NCI-H526 (cell line): Measurements from ENCODE around the gene ZMYM1.
A peak's percentile ranks its signal among the peaks of the same experiment; 100 is the strongest.
"Not testable (repeated sequence)": the region's sequence is repeated elsewhere in the genome, so short reads cannot be mapped to it uniquely, and the experiment has no call there.

Experiments used
- DNase-seq, 2 experiments: peaks; one replicate each; lab custom pipeline; 2025; lab: John Stamatoyannopoulos, UW

Gene ZMYM1

DNA sequence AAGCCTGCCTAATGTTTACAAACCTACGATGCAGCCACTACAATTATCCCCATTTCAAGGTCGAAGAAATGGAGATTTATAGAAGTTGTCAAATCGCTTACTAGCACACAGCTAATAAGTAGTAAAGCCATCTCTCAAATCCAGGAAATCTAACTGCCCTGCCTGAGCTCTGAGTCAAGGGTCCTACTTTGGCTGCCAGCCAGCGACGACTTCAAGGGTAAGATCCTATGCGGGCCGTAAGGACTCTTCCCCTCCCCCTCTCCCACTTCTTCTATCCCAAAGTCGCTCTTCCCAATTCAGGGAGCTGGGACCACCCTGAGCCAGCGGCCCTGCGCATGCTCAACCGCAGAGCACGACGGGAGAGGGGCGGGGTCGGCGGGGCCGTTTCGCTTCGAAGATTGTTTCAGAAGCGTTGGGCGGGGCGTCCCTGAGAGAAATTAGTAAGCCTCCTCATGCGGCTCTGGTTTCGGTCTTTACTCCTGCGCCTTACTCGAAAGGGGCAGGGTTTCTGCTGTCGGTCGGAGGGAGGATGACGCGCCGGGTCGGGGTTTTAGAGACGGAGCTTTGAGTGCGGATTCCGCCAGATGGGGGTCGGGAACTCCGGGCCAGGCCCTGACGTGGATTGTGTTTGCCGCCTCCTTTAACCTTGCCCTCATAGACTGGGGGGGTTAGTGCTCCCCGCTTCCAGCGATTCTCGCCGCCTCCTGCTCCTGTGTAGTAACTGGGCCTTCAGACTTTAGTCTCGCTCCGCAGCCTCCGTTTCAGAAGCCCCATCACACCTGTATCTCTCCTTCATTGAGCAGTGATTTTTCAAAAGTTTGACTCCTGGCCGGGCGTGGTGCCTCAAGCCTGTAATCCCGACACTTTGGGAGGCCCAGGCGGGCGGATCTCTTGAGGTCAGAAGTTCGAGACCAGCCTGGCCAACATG is at the start of gene ZMYM1:
TSS of gene ZMYM1 (plus strand) at position 383 of the 928 bp plus-strand sequence. CDS start 14,603 bp downstream, outside the sequence.
- peak; percentile 77 to 94 for DNase-seq

DNA sequence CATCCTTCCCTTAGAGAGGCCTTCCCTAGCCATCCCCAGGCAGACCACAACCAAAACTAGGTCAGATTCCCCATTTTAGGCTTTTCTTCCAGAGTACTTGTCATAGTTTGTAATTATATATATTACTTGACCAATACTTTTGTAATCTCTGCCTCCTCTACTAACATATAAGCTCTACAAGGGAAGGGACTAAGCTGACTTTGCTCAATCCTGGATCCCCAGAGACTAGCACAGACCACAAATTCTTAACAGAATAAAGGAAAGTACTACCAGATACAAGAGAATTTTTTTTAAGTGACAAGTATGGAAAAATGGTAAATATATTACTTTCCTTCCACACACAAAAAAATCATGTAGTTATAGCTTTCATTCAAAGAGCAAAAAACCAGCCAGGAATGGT is 49.4 kb upstream of the ZMYM1 start:
- DNase-seq: no peak

DNA sequence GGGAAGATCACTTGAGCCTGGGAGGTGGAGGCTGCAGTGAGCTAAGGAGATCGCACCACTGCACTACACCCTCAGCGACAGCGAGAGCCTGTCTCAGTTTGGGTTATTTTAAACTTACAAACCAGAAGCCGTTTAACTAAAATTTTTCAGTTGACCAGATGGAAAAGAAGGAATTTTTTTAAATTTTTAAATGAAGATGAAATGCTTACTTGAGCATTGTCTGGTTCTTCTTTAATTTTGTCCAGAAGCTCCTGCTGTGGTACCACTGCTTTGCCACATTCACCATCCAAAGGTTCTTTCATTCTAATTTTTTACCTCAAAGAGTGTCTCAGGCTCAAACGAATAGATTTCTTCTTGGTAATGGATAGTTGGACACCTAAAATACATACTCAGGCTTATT is 48.8 kb upstream of the ZMYM1 start:
- DNase-seq: no peak

DNA sequence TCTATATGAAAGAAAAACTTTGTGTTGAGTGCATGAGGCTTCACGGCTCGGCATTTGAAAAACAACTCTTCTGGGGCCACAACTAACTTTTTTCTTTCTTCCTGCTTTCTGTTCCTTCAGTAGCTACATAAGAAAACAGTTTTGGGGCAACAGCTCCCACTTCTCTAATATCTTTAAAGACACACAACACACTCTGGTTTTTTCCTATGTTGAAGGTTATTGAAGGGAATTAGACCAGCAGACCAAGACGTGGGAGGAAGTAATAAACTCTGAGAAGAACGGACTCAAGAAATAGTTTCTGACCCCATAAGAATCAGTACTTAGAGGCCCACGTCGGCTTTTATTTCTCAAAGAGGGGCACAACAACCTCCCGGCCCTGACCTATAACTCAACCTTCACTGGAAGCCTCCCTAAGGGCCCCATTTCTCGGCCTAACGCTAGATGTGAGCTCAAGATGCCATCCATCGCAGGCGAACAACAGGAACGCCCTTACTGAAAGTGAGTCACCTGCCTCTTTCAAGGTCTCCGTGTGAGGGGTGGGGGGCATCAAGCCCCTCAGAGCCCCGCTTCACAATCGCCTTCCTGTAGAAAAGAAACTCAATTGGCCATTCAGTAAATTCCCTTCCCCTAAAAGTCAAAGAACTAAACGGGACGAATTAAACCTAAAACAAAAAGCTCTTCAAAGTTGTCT is 48.3 kb upstream of the ZMYM1 start:
- peak; percentile 32 to 45 for DNase-seq

DNA sequence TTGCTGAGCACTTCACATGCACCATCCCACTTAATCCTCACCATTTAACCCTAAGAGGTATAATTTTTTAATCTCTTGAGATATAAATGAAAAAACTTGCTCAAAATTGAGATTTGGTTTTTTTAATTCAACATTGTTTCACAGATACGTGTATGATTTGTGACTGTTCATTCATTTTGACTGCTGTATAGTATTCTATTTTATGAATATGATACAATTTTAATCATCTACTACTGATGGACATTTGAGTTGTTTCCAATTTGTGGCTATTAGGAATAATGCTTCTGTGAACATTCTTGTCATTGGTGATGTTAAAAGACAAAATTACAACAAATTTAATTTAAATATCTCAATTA is 46.8 kb upstream of the ZMYM1 start:
- DNase-seq: no peak

DNA sequence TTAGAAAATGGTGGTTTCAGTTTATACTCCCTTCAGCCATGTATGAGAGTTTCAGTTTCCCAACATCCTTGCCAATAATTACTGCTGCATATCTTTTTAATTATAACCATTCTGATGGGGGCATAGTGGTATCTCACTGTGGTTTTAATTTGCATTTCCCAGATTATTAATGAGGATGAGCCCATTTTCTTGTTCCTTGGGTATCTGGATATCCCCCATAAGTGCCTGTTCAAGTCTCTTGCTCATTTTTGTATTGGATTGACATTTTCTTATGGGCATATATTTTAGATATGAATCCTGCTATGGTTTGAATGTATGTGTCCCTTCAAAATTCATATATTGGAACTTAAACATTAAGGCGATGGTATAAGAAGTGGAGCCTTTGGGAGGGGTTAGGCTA is 45.8 kb upstream of the ZMYM1 start:
- DNase-seq: no peak

DNA sequence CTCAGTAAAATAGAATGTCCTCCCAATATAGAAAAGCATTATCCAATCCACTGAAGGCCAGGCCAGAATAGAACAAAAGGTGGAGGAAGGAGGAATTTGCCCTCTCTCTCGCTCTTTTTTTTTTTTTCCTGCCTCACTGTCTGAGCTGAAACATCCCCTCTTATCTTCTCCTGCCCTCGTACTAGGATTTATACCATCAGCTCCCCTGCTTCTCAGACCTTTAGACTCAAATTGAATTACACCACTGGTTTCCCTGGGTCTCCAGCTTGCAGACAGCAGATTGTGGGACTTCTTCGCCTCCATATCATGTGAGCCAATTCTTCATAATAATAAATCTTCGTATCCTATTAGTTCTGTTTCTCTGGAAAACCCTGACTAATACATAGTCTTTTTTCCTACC is 42.6 kb upstream of the ZMYM1 start:
- DNase-seq: no peak

DNA sequence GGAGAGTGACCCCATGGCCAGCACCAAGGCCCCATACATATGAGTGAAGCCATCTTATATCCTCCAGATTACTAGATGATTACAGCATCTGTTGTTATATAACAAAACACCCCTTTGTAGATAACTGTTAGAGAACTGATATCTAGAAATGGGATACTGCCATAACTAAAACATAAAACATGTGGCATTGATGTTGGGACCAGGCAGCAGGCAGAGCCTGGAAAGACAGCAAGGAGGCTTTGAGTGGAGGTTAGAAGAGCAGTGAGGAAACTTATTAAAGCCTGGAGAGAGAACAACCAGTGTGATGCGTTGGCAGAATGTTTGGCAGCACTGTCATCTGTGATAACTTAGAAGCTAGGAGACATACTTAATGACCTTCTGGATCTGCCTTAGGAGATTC is 42.0 kb upstream of the ZMYM1 start:
- DNase-seq: no peak

DNA sequence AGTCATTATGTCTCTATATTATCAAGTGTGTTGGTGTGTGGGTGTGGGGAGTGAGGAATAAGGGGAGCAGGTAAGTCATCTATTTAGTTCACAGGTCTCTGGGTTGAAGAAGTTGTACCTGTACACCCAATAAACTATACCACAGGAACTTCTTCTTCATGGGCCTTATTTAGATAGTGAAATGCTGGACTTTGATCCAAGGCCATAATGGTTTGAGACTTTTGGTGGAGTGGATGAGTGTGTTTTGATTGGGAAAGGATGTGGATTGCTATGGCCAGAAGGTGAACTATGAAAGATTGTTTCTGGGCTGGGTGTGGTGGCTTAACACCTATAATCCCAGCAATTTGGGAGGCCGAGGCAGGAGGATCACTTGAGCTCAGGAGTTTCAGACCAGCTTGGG is 40.5 kb upstream of the ZMYM1 start:
- no peak for DNase-seq

DNA sequence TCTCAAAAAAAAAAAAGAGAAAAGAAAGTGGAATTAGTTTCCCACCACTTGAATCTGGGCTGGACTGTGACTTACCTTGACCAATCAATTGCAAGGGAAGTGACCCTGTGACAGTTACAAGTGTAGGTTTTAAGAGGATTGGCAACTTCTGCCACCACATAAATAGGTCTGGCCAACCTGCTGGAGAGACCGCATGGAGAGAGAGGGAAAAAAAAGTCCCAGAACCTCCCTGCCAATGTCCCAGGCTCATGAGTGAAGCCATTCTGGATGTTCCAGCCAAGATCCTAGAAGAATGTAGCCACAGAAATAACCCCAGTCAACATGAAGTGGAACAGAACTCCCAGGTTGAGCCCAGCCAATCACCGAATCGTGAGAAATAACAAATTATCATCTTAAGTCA is 35.7 kb upstream of the ZMYM1 start:
- DNase-seq: no peak

DNA sequence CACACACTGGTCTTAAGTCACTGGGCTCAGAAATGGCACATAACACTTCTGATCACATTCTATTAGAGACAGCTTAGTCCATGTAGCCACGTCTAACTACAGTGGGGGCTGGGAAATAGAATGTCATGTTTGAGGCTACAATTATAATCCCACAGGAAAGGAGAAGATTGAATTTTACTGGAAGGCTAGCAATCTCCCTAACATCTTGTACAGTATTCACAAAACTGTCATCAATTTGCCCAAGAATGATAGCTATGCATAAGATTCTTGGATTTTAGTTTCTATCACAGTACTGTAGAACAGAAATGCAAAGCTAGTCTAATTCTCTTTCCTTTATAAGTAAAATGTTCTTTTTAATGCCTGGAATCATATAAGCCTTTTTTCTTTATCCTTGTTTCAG is 34.8 kb upstream of the ZMYM1 start:
- DNase-seq: no peak

DNA sequence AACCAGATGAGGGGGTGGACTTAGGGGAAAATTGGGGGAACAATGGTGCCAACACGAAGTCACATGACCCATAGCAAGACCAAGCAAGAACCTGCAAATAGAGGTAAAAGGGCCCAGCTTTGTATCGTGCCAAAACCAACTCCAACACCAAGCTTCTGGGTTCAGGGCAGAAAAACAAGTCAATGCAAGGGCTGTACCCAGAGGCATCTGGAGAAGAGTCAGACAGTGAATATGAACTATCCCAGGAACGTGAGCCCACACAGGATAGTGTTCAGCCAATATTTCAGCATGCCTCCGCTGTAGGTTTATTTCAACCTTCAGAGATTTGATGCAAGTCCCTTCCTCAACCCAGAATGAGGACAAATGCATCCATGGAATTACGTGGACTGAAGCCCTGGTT is 32.5 kb upstream of the ZMYM1 start:
- no peak for DNase-seq

DNA sequence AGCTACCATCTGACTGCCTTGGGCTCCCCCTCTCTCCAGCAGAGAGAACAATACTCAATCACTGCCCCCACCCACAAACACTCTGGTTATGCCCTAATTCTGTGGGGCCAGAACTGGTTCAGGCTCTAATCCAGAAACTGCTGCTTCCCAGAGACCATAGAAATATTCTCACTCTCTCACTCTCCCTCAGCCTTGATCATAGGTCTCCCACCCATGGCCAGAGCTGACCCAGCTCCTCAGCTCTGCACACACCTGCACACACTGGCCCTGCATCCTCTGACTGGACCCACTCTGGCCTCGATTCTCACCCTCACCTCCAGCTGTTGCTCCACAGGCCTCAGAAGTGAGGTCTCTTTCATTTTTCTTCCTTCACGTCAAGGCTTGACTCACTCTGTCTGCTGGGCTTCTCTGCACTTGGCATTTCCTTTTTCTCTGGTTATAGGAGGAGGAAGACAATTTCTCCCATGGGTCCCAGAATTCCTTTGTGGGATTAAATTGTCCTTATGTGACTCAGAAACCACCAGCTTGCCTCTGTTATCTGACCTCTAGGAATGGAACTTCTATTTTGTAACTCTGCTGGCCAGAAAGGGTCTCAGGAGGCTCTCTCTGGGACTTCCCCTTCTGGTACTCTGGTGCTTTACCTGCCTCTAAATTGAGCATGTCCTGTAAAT is 31.9 kb upstream of the ZMYM1 start:
- DNase-seq: no peak

DNA sequence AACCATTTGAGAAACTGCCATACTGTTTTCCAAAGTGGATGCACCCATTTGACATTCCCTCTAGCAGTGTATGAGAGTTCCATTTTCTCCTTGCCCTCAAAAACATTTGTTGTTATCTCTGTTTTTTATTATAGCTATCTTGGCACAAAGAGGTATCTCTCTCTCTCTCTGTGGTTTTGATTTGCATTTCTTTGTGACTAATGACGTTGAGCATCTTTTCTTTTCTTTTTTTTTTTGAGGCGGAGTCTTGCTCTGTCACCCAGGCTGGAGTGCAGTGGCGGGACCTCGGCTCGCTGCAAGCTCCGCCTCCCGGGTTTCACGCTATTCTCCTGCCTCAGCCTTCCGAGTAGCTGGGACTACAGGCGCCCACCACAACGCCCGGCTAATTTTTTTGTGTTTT is 30.1 kb upstream of the ZMYM1 start:
- peak; percentile 8 to 37 for DNase-seq

DNA sequence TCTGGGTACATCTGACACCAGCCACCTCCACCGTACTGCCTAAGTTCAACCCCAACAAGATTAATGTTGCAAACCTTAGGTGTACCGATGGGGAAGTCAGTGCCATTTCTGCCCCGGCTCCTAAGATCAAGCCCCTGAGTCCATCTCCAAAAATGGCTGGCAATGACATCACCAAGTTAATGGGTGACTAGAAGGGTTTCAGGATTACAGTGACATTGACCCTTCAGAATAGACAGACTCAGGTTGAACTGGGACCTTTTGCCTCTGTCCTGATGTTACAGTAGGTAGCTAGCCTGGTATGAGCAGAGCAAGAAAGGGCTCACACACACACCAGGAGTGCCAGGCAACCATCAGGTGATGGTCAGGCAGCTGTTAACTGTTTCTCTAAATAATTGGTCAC is 25.8 kb upstream of the ZMYM1 start:
- no peak for DNase-seq

DNA sequence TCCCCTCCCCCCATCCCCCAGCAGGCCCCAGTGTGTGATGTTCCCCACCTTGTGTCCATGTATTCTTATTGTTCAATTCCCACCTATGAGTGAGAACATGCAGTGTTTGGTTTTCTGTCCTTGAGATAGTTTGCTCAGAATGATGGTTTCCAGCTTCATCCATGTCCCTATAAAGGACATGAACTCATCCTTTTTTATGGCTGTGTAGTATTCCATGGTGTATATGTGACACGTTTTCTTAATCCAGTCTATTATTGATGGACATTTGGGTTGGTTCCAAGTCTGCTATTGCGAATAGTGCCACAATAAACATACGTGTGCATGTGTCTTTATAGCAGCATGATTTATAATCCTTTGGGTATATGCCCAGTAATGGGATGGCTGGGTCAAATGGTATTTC is 24.9 kb upstream of the ZMYM1 start:
- not testable (repeated sequence) for DNase-seq

DNA sequence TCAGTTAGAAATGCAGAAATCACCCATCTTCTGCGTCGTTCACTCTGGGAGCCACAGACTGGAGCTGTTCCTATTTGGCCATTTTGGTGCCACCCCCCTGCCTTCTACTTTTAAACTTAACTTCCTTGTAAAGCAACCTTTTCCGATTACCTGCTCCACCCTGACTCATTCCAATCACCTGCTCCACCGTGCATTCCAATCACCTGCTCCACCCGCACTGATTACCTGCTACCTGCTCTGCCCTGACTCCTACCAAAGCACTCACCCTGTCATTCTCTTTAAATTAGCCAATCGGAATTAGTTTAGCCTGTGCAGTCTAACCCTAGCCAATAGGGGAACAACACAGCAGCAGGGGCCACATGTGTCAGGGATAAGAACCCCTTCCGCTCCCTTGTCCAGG is 20.9 kb upstream of the ZMYM1 start:
- DNase-seq: not testable (repeated sequence)

DNA sequence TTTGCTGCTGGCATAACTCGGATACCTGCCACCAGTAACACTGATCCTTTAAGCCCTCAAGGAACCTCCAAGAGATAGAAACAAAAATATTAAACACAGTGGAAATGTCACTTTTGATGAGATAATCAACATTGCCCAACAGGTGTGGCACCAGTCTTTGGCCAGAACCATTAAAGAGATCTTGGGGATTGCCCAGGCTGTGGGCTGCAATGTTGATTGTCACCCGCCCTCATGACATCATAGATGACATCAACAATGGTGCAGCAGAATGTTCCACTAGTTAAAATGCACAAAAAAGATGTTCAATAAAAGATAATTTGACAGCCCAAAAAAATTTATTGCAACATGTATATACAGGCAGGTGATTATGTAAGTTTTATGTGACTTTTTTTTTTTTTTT is 20.2 kb upstream of the ZMYM1 start:
- DNase-seq: no peak

DNA sequence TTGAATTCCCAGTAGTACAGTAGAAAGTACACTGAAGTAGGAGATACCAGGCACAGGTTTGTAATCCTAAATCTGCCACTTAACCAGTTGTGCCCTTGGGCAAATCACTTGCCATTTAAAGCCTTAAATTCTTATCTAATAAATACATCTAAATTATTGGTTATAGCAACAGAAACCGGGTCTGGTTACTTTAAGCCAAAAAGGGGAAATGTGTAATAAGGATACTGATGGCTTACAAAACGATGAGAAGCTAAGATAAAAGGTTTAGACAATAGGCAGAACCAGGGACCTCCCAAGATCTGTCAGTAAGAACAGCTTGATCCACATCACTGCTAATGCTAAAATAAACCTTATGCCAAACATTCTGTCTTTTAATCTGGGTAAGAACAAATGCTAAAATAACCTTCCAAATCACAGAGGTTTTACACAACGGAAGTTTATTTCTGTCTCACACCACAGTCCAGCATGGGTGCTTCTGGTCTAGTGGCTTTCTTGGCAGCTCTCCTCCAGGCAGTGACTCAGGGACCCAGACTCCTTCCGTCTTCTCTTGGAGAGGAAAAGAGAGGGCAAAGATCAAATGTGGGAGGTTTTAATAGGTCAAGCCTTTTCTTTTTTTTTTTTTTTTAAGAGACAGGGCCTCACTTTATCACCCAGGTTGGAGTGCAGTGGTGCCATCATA is 16.5 kb upstream of the ZMYM1 start:
- no peak for DNase-seq

DNA sequence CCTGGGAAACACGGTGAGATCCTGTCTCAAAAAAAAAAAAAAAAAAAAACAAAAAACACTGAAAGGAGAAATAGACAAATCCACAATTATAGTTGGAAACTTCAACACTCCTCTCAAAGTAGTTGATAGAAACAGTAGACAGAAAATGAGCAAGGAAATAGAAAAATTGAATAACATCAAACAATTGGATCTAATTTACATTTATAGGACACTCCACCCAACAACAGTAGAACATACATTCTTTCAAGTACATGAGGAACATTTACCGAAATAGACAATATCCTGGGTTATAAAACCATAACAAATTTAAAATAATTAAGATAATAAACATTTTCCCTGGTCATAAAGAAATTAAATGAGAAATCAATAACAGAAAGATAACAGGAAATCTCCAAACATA is 14.9 kb upstream of the ZMYM1 start:
- DNase-seq: no peak

DNA sequence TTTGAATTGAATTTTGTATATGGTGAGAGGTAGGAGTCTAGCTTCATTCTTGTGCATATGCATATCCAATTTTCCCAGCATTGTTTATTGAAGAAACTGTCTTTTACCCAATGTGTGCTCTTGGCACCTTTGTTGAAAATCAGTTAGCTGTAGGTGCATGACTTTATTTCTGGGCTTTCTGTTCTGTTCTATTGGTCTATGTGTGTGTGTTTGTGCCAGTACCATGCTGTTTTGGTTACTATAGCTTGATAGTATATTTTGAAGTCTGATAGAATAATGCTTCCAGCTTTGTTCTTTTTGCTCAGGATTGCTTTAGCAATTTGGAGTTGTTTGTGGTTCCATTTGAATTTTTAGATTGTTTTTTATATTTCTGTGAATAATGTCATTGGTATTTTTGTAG is 9.4 kb upstream of the ZMYM1 start:
- no peak for DNase-seq

DNA sequence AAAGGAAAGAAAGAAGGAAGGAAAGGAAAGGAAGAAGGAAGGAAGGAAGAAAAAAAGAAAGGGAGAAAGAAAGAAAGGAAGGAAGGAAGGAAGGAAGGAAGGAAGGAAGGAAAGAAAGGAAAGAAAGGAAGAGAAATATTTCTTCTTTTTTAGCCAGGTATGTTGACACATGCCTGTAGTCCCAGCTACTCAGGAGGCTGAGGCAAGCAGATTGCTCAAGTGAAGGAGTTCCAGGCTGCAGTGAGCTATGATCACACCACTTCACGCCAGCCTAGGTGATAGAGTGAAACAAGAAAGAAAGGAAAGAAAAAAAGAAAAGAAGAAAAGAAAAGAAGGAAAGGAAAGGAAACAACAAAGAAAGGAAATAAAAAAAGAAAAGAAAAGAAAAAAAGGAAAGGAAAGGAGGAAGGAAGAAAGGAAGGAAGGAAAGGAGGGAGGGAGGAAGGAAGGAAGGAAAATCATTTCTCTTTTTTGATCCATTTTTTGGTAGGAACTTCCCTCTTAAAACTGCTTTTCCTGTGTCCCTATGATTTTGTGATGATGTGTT is 5.8 kb upstream of the ZMYM1 start:
- no peak for DNase-seq
